Fibroblast of the aortic adventitia (primary cell): ENCODE results near the gene FAM47E. TPM values are rescaled to one million over a fixed set of nuclear protein-coding genes. Genes with fewer than 3 reads are reported as not detected.

Experiments used
- DNase-seq: peaks from one replicate; pipeline ENCODE4 v3.0.0-alpha.2; 2010; ENCODE audit warnings: low read depth
- H3K4me3 ChIP-seq: 2 replicates; pipeline ENCODE4 v1.5.1; 2011; ENCODE audit warnings: low read depth, mild to moderate bottlenecking, control low read depth, low read length, moderate library complexity
- CTCF ChIP-seq: IDR thresholded peaks from 2 replicates; pipeline ENCODE4 v1.5.1; 2011; ENCODE audit warnings: mild to moderate bottlenecking, low read length, control low read depth, inconsistent platforms; ENCODE audit not compliant: insufficient read depth
- total RNA-seq: library from RNA; depleted of rRNA; stranded (reverse); fragments of >200 nt; gene quantifications from 2 replicates; pipeline ENCODE4 v1.2.3, GENCODE V29; 2012; ENCODE audit warnings: low replicate concordance

The FAM47E gene
- total RNA-seq, 1 donor: 0.18 TPM

GRCh38 chr4:76272582-76272981, 21.1 kb downstream of the FAM47E start:
- DNase-seq: no peak
- TF ChIP-seq CTCF: no peak
- no peak overlapping the region for H3K4me3 ChIP-seq

GRCh38 chr4:76272999-76273398, 21.5 kb downstream of the FAM47E start:
- H3K4me3 ChIP-seq: no peak overlapping the region
- DNase-seq: no peak

GRCh38 chr4:76275486-76276124, 24.1 kb downstream of the FAM47E start:
- DNase-seq: no peak
- TF ChIP-seq CTCF: no peak
- no peak overlapping the region for H3K4me3 ChIP-seq

More at GRCh38 chr4:76272999-76273398, 21.5 kb downstream of the FAM47E start:
- TF ChIP-seq CTCF: no peak

- no peak for DNase-seq
- H3K4me3 ChIP-seq: no peak overlapping the region
- no peak for TF ChIP-seq CTCF
These were observed 25.3 kb downstream of the FAM47E start for GRCh38 chr4:76276813-76277212.

- H3K4me3 ChIP-seq: no peak overlapping the region
- TF ChIP-seq CTCF: no peak
- DNase-seq: peak; percentile 4
These were observed 26.1 kb downstream of the FAM47E start for GRCh38 chr4:76277667-76278066.

- no peak for DNase-seq
- no peak for TF ChIP-seq CTCF
These were observed 27.1 kb downstream of the FAM47E start for GRCh38 chr4:76278583-76278982.

GRCh38 chr4:76279462-76279861, 27.9 kb downstream of the FAM47E start:
- DNase-seq: no peak
- no peak overlapping the region for H3K4me3 ChIP-seq
- no peak for TF ChIP-seq CTCF

More at GRCh38 chr4:76278583-76278982, 27.1 kb downstream of the FAM47E start:
- no peak overlapping the region for H3K4me3 ChIP-seq
